HG03064 (cell line): ENCODE measurements around the gene WNT10A.

Source experiments
- ATAC-seq: cut with Tn5 transposase; IDR thresholded peaks from one replicate; pipeline ENCODE4 v1.9.1; 2021; ENCODE audit warnings: low read depth; ENCODE audit not compliant: unreplicated experiment

Gene WNT10A

GRCh38 chr2:218892693-218893348 is 12.2 kb downstream of the WNT10A start:
- peak; percentile 42 for ATAC-seq

- ATAC-seq, result no peak
These were observed 12.9 kb downstream of the WNT10A start for GRCh38 chr2:218893349-218894150.

- ATAC-seq, result no peak
These were observed 13.7 kb downstream of the WNT10A start for GRCh38 chr2:218894151-218894879.

- no peak for ATAC-seq
These were observed 14.2 kb downstream of the WNT10A start for GRCh38 chr2:218894880-218895157.

- ATAC-seq, result no peak
These were observed 14.7 kb downstream of the WNT10A start for GRCh38 chr2:218895326-218895725.

GRCh38 chr2:218895759-218896500 is 15.3 kb downstream of the WNT10A start:
- ATAC-seq, result peak; percentile 2

GRCh38 chr2:218896501-218897393 is 16.1 kb downstream of the WNT10A start:
- ATAC-seq, result peak; percentile 52

- no peak for ATAC-seq
These were observed 16.9 kb downstream of the WNT10A start for GRCh38 chr2:218897394-218898108.

GRCh38 chr2:218898109-218898878 is 17.6 kb downstream of the WNT10A start:
- peak; percentile 39 for ATAC-seq

- no peak for ATAC-seq
These were observed 18.5 kb downstream of the WNT10A start for GRCh38 chr2:218899147-218899546.

- no peak for ATAC-seq
These were observed 21.8 kb downstream of the WNT10A start for GRCh38 chr2:218902427-218902826.

GRCh38 chr2:218904176-218904575 is 23.5 kb downstream of the WNT10A start:
- no peak for ATAC-seq

GRCh38 chr2:218908721-218909619 is 28.3 kb downstream of the WNT10A start:
- peak; percentile 90 for ATAC-seq

- ATAC-seq, result no peak
These were observed 30.1 kb downstream of the WNT10A start for GRCh38 chr2:218910741-218911140.

- no peak for ATAC-seq
These were observed 39.9 kb downstream of the WNT10A start for GRCh38 chr2:218920504-218920903.

- ATAC-seq, result no peak
These were observed 44.1 kb downstream of the WNT10A start for GRCh38 chr2:218924757-218925156.

GRCh38 chr2:218925434-218925833 is 44.8 kb downstream of the WNT10A start:
- no peak for ATAC-seq

GRCh38 chr2:218927422-218927821 is 46.8 kb downstream of the WNT10A start:
- ATAC-seq, result no peak
